ENCODE data around the gene SLC26A11. TPM values are rescaled to one million over a fixed set of nuclear protein-coding genes. Genes with fewer than 3 reads are reported as not detected.
A peak's percentile ranks its signal among the peaks of the same experiment; 100 is the strongest.

Gene SLC26A11
- total and polyA plus RNA-seq, 2 of the 13 experiments (the other 11 are each of a cell fraction or from before 2014, with no cell fraction given), result 8.7 to 13.2 TPM

DNA sequence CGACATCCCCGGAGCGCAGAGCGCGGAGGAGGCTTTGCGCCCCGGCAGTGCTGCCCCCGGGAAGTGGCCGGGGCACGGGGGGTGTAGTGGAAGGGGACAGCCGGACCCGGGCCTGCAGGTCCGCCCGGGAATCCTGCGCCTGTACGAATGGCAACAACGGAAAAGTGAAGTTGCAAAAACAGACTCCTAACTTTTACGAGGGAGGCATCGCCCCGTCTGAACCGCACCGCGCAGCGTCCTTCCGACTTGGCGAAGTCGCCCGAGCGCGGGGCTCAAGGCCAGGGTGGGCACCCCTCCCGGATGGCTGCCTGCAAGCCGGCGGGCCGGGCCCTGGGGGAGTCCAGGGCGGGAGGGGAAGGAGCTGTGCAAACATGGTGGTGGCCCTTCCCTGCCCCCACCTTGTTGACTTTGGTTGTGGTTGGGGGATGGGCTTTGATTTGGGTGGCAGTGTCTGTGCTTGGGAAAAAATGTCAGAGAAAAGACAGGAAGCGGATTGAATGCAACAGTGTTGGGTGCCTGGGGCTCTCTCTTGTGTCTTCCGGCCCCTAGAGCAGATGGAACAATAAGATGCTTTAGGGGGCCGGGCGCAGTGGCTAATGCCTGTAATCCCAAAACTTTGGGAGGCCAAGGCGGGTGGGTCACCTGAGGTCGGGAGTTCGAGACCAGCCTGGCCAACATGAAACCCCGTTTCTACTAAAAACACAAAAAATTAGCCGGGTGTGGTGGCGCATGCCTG lies 41.1 kb downstream of the SLC26A11 start (continued):
- TF ChIP-seq, protein P1, sequence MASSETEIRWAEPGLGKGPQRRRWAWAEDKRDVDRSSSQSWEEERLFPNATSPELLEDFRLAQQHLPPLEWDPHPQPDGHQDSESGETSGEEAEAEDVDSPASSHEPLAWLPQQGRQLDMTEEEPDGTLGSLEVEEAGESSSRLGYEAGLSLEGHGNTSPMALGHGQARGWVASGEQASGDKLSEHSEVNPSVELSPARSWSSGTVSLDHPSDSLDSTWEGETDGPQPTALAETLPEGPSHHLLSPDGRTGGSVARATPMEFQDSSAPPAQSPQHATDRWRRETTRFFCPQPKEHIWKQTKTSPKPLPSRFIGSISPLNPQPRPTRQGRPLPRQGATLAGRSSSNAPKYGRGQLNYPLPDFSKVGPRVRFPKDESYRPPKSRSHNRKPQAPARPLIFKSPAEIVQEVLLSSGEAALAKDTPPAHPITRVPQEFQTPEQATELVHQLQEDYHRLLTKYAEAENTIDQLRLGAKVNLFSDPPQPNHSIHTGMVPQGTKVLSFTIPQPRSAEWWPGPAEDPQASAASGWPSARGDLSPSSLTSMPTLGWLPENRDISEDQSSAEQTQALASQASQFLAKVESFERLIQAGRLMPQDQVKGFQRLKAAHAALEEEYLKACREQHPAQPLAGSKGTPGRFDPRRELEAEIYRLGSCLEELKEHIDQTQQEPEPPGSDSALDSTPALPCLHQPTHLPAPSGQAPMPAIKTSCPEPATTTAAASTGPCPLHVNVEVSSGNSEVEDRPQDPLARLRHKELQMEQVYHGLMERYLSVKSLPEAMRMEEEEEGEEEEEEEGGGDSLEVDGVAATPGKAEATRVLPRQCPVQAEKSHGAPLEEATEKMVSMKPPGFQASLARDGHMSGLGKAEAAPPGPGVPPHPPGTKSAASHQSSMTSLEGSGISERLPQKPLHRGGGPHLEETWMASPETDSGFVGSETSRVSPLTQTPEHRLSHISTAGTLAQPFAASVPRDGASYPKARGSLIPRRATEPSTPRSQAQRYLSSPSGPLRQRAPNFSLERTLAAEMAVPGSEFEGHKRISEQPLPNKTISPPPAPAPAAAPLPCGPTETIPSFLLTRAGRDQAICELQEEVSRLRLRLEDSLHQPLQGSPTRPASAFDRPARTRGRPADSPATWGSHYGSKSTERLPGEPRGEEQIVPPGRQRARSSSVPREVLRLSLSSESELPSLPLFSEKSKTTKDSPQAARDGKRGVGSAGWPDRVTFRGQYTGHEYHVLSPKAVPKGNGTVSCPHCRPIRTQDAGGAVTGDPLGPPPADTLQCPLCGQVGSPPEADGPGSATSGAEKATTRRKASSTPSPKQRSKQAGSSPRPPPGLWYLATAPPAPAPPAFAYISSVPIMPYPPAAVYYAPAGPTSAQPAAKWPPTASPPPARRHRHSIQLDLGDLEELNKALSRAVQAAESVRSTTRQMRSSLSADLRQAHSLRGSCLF (CRISPR knock-in tag; IDR thresholded peaks at IDR 0.05; ENCODE audit: borderline replicate concordance), result peak; percentile 64; the same call in 1 of the 2 replicates
- TF ChIP-seq CEBPZ (IDR thresholded peaks at IDR 0.05; ENCODE audit: low read length) (no peak), ZNF770 (CRISPR knock-in tag; IDR thresholded peaks at IDR 0.05) (no peak), CC2D1A (CRISPR knock-in tag; IDR thresholded peaks at IDR 0.05) (0 out of 2 replicates have a peak, but pooled peaks have one; percentile 78), CHCHD3 (CRISPR knock-in tag; IDR thresholded peaks at IDR 0.05) (no peak), MAF1 (CRISPR knock-in tag; IDR thresholded peaks at IDR 0.05; ENCODE audit: borderline replicate concordance) (peak; percentile 83; the same call in 1 of the 2 replicates), ZNF772 (CRISPR knock-in tag; IDR thresholded peaks at IDR 0.05) (peak; percentile 97), EP300 (IDR thresholded peaks at IDR 0.05; ENCODE audit: low read depth in 2 of 2, low read length in 2 of 2) (peak in 1 of 2 experiments; percentile 81; a peak in 3 of 4 replicates), EP300 (CRISPR knock-in tag; IDR thresholded peaks at IDR 0.05; ENCODE audit: borderline replicate concordance) (peak; percentile 94), KMT2B (CRISPR knock-in tag; IDR thresholded peaks at IDR 0.05) (peak; percentile 85), ATRX (CRISPR knock-in tag; IDR thresholded peaks at IDR 0.05; ENCODE audit: borderline replicate concordance) (no peak), GATA4 (IDR thresholded peaks at IDR 0.05; ENCODE audit: borderline replicate concordance, low read depth) (no peak; the same call in 1 of the 2 replicates), RBM39 (IDR thresholded peaks at IDR 0.05; ENCODE audit: low read depth, low read length, poor library complexity, severe bottlenecking) (peak; percentile 97), ZNF619 (CRISPR knock-in tag; IDR thresholded peaks at IDR 0.05) (no peak; the same call in 1 of the 2 replicates)
- TF ChIP-seq, protein P2, sequence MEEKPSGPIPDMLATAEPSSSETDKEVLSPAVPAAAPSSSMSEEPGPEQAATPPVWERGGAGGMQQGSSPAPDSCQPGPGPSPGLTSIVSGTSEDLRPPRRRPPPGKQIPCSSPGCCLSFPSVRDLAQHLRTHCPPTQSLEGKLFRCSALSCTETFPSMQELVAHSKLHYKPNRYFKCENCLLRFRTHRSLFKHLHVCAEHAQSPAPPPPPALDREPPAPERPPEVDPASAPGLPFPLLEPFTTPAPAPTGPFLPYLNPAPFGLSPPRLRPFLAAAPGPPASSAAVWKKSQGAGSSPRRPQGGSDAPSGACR (CRISPR knock-in tag; IDR thresholded peaks at IDR 0.05), result peak; percentile 90

Measured in HepG2 (cell line).